GM19240 (cell line): ENCODE results near the gene NPY4R2.
"Not testable (repeated sequence)": the region's sequence is repeated elsewhere in the genome, so short reads cannot be mapped to it uniquely, and the experiment has no call there.

Source experiments
- DNase-seq: peaks from one replicate; pipeline ENCODE4 v3.0.0; 2011; ENCODE audit warnings: low spot score; ENCODE audit not compliant: insufficient read length

Gene NPY4R2

GRCh38 chr10:47918475-47918874 is at the start of gene NPY4R2:
NPY4R2 (plus strand) TSS chr10:47918662; CDS start chr10:47921988, 3,326 bp downstream.
- not testable (repeated sequence) for DNase-seq

GRCh38 chr10:47870887-47871286 is 47.6 kb upstream of the NPY4R2 start:
- not testable (repeated sequence) for DNase-seq

- DNase-seq: not testable (repeated sequence)
Measured at GRCh38 chr10:47871485-47872180, 46.8 kb upstream of the NPY4R2 start.

GRCh38 chr10:47872236-47872635 is 46.2 kb upstream of the NPY4R2 start:
- DNase-seq: not testable (repeated sequence)

GRCh38 chr10:47884239-47884638 is 34.2 kb upstream of the NPY4R2 start:
- not testable (repeated sequence) for DNase-seq

- DNase-seq: not testable (repeated sequence)
Measured at GRCh38 chr10:47884934-47885333, 33.5 kb upstream of the NPY4R2 start.

- DNase-seq: not testable (repeated sequence)
Measured at GRCh38 chr10:47886356-47886755, 32.1 kb upstream of the NPY4R2 start.

GRCh38 chr10:47886827-47887226 is 31.6 kb upstream of the NPY4R2 start:
- not testable (repeated sequence) for DNase-seq

- not testable (repeated sequence) for DNase-seq
Measured at GRCh38 chr10:47890737-47891136, 27.7 kb upstream of the NPY4R2 start.

GRCh38 chr10:47892494-47893261 is 25.8 kb upstream of the NPY4R2 start:
- DNase-seq: not testable (repeated sequence)

- DNase-seq: not testable (repeated sequence)
Measured at GRCh38 chr10:47894571-47894970, 23.9 kb upstream of the NPY4R2 start.

- DNase-seq: not testable (repeated sequence)
Measured at GRCh38 chr10:47897813-47898212, 20.6 kb upstream of the NPY4R2 start.

- not testable (repeated sequence) for DNase-seq
Measured at GRCh38 chr10:47909333-47909732, 9.1 kb upstream of the NPY4R2 start.

- not testable (repeated sequence) for DNase-seq
Measured at GRCh38 chr10:47910486-47910885, 8.0 kb upstream of the NPY4R2 start.

- not testable (repeated sequence) for DNase-seq
Measured at GRCh38 chr10:47914052-47914451, 4.4 kb upstream of the NPY4R2 start.

- not testable (repeated sequence) for DNase-seq
Measured at GRCh38 chr10:47915849-47916548, 2.5 kb upstream of the NPY4R2 start.

GRCh38 chr10:47920610-47921009 is 2.1 kb downstream of the NPY4R2 start:
- not testable (repeated sequence) for DNase-seq

- not testable (repeated sequence) for DNase-seq
Measured at GRCh38 chr10:47922503-47922902, 4.0 kb downstream of the NPY4R2 start.

- DNase-seq: not testable (repeated sequence)
Measured at GRCh38 chr10:47924628-47925027, 6.2 kb downstream of the NPY4R2 start.

GRCh38 chr10:47927147-47927916 is 8.9 kb downstream of the NPY4R2 start:
- DNase-seq: not testable (repeated sequence)

GRCh38 chr10:47928225-47928624 is 9.8 kb downstream of the NPY4R2 start:
- not testable (repeated sequence) for DNase-seq
